C4-2B (cell line): ENCODE results near the gene ARHGEF33.

Experiments
- ZFX ChIP-seq: fragments of 450-650 bp; IDR thresholded peaks from 2 replicates; pipeline ENCODE4 v1.6.1; 2017
- TF ChIP-seq, protein P1 (sequence below): fragments of 450-650 bp; conservative IDR thresholded peaks from 2 replicates; pipeline ENCODE4 v1.5.1; 2017; ENCODE audit warnings: mild to moderate bottlenecking

DNA sequence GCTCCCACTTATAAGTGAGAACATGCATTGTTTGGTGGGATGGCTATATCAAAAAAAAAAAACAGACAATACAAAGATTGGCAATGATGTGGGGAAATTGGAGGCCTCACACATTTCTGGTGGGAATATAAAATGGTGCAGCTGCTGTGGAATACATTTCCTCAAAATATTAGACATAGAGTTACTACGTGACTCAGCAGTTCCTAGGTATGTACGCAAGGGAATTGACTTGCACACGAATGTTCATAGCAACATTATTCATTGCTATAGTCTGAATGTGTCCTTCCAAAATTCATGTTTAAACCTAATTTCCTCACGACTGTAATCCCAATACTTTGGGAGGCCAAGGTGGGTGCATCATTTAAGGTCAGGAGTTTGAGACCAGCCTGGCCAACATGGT lies 2.3 kb upstream of the ARHGEF33 start:
- TF ChIP-seq, protein P1, sequence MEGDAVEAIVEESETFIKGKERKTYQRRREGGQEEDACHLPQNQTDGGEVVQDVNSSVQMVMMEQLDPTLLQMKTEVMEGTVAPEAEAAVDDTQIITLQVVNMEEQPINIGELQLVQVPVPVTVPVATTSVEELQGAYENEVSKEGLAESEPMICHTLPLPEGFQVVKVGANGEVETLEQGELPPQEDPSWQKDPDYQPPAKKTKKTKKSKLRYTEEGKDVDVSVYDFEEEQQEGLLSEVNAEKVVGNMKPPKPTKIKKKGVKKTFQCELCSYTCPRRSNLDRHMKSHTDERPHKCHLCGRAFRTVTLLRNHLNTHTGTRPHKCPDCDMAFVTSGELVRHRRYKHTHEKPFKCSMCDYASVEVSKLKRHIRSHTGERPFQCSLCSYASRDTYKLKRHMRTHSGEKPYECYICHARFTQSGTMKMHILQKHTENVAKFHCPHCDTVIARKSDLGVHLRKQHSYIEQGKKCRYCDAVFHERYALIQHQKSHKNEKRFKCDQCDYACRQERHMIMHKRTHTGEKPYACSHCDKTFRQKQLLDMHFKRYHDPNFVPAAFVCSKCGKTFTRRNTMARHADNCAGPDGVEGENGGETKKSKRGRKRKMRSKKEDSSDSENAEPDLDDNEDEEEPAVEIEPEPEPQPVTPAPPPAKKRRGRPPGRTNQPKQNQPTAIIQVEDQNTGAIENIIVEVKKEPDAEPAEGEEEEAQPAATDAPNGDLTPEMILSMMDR = no peak
- TF ChIP-seq ZFX = no peak
